ENCODE results near the gene NTNG2.

NTNG2 gene

GRCh38 chr9:132214027-132214622 lies 52.3 kb downstream of the NTNG2 start (continued):
- TF ChIP-seq ZNF610 (tag by site-specific recombination; IDR thresholded peaks at IDR 0.05; ENCODE audit: borderline replicate concordance) (peak; percentile 75; the same call in 1 of the 2 replicates), KLF8 (tag by site-specific recombination; IDR thresholded peaks at IDR 0.05) (peak; percentile 89), ZNF350 (tag by site-specific recombination; IDR thresholded peaks at IDR 0.05) (no peak), ZNF692 (tag by site-specific recombination; IDR thresholded peaks at IDR 0.05) (peak; percentile 75), SP3 (tag by site-specific recombination; IDR thresholded peaks at IDR 0.05) (peak; percentile 48; the same call in 1 of the 2 replicates), ZNF843 (tag by site-specific recombination; IDR thresholded peaks at IDR 0.05) (peak; percentile 86), ZBTB7A (tag by site-specific recombination; IDR thresholded peaks at IDR 0.05; ENCODE audit: low read depth) (0 out of 2 replicates have a peak, but pooled peaks have one; percentile 40), ZNF530 (tag by site-specific recombination; IDR thresholded peaks at IDR 0.05; ENCODE audit: low read depth) (no peak), ZNF423 (tag by site-specific recombination; IDR thresholded peaks at IDR 0.05) (no peak), MEIS1 (CRISPR knock-in tag; IDR thresholded peaks at IDR 0.05; ENCODE audit: borderline replicate concordance) (no peak; the same call in 1 of the 2 replicates), ZNF518A (tag by site-specific recombination; conservative IDR thresholded peaks at IDR 0.05; ENCODE audit: low read depth) (no peak), ZNF24 (tag by site-specific recombination; IDR thresholded peaks at IDR 0.05) (peak; percentile 70), ZNF624 (tag by site-specific recombination; IDR thresholded peaks at IDR 0.05) (no peak), ZNF341 (tag by site-specific recombination; IDR thresholded peaks at IDR 0.05; ENCODE audit: low read depth) (peak; percentile 81), ZNF473 (tag by site-specific recombination; IDR thresholded peaks at IDR 0.05) (no peak), TCF7L2 (IDR thresholded peaks at IDR 0.05; ENCODE audit: borderline replicate concordance, low read depth, low read length) (no peak), ZNF660 (tag by site-specific recombination; IDR thresholded peaks at IDR 0.05) (peak; percentile 70; the same call in 1 of the 2 replicates), PRDM1 (tag by site-specific recombination; IDR thresholded peaks at IDR 0.05) (peak; percentile 61; the same call in 1 of the 2 replicates), ZNF391 (tag by site-specific recombination; IDR thresholded peaks at IDR 0.05; ENCODE audit: borderline replicate concordance, low read depth) (peak; percentile 64; the same call in 1 of the 2 replicates), TSHZ1 (tag by site-specific recombination; IDR thresholded peaks at IDR 0.05; ENCODE audit: borderline replicate concordance) (peak; percentile 89; the same call in 1 of the 2 replicates), YY2 (tag by site-specific recombination; IDR thresholded peaks at IDR 0.05) (no peak), PRDM4 (tag by site-specific recombination; IDR thresholded peaks at IDR 0.05) (0 out of 2 replicates have a peak, but pooled peaks have one; percentile 40), ZNF701 (tag by site-specific recombination; IDR thresholded peaks at IDR 0.05) (no peak), ZNF302 (tag by site-specific recombination; IDR thresholded peaks at IDR 0.05; ENCODE audit: low read depth) (no peak), ZNF677 (tag by site-specific recombination; IDR thresholded peaks at IDR 0.05) (no peak), ZBTB17 (tag by site-specific recombination; IDR thresholded peaks at IDR 0.05) (peak; percentile 94)
